ENCODE measurements around the gene RBM8A. TPM values are rescaled to one million over a fixed set of nuclear protein-coding genes. Genes with fewer than 3 reads are reported as not detected.

The RBM8A gene
- total and polyA plus RNA-seq, 7 donors = 82.9 to 527 (median 207) TPM

DNA sequence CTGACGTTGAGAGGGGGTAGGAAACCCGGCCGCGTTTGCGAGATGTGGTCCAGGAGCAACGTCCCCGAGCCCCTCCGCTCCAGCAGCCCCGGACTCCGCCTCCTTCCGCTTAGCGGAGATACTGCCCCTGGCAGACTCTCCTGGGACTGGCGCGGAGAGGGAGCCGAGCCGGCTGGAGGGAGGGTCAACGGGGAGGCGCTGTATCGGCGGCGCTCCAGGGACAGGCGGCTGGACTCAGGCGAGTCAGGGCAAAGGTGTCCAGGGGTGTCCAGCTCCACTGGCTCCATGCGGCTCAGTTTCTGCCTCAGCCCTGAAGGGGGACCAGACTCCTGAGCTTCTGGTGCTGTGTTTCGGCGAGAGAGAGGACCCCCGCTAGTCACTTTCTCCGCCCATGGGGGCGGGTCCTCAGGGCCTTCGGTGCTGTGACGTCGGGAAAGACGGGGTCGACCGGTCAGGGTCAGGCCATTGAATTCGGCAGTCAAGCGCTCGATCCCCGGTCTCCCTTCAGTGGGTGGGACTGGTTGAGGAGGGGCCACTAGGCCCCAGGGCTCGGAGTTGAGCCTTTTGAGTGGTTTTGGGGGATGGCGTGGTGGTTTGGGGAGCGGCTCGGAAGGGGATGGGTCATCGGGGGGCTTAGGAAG lies 33.3 kb upstream of the RBM8A start:
- 0 to 1% (median 0%) methylated on average over 36 to 44 of the region's 44 CpGs for WGBS, 3 donors
- Histone ChIP-seq H3K9me3 (no peaks in the 10 kb centered on the region), H3K27ac (peak overlapping the region; percentile 86), H3K4me1 (peaks cover 67% of the 10 kb centered on the region), H3K27me3 (ENCODE audit: insufficient read depth in 3 of 3, low read length in 2 of 3) (no peaks in the 10 kb centered on the region), H3K4me3 (peak overlapping the region; percentile 85), H3K36me3 (ENCODE audit: insufficient read depth in 1 of 2, low read depth in 1 of 2) (no peaks in the 10 kb centered on the region)
- intact Hi-C loops (cut with DNase I) = loop anchor here in 1 of 2 donors (2.0 to 5.0 kb wide), 2 partner anchors 18 to 103 kb away; partner anchors contain the start of gene PIAS3
- ATAC-seq (peak; percentile 35 to 53 (median 40)), DNase-seq (peak; percentile 85 to 93)
- TF ChIP-seq, protein P1, sequence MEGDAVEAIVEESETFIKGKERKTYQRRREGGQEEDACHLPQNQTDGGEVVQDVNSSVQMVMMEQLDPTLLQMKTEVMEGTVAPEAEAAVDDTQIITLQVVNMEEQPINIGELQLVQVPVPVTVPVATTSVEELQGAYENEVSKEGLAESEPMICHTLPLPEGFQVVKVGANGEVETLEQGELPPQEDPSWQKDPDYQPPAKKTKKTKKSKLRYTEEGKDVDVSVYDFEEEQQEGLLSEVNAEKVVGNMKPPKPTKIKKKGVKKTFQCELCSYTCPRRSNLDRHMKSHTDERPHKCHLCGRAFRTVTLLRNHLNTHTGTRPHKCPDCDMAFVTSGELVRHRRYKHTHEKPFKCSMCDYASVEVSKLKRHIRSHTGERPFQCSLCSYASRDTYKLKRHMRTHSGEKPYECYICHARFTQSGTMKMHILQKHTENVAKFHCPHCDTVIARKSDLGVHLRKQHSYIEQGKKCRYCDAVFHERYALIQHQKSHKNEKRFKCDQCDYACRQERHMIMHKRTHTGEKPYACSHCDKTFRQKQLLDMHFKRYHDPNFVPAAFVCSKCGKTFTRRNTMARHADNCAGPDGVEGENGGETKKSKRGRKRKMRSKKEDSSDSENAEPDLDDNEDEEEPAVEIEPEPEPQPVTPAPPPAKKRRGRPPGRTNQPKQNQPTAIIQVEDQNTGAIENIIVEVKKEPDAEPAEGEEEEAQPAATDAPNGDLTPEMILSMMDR (IDR thresholded peaks at IDR 0.05) = peak; percentile 18

DNA sequence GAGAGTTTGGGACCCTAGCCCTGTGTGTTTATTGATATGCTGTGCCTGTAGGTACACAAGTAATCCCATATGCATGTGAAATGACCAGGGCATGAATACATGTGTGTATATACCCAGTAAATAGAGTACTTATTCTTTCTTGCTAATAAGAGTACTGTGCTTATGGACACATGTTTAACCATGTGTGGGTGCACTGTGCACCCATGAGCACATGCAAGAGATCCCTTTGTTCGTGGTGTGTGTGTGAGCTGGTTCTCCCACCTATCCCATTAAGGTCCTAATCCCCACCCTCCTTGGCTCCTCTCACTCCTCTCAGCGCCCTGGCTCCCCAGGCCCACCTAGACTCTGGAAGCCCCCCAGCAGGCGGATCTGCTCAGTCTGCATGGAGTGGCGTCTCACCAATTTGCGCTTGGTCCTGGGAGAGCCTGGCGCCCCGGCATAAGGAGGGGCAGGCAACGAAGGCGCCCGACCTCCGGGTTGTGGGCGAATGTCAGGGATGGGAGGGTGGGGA lies 32.7 kb upstream of the RBM8A start:
- Histone ChIP-seq H3K9me3 (no peaks in the 10 kb centered on the region), H3K27me3 (ENCODE audit: insufficient read depth in 3 of 3, low read length in 2 of 3) (no peaks in the 10 kb centered on the region), H3K27ac (peak overlapping the region; percentile 86), H3K4me3 (peak overlapping the region; percentile 85), H3K4me1 (peaks cover 67% of the 10 kb centered on the region), H3K36me3 (ENCODE audit: insufficient read depth in 1 of 2, low read depth in 1 of 2) (no peaks in the 10 kb centered on the region)
- ATAC-seq = no peak
- 4 to 6% (median 6%) methylated on average over 12 of the region's 12 CpGs for WGBS, 3 donors
- intact Hi-C loops (cut with DNase I) = loop anchor here in 1 of 2 donors (2.0 to 5.0 kb wide), 2 partner anchors 19 to 103 kb away; partner anchors contain the start of gene PIAS3
- DNase-seq = no peak
- TF ChIP-seq, protein P1 (IDR thresholded peaks at IDR 0.05) = no peak

- peak overlapping the region; percentile 86 for H3K27ac ChIP-seq
- no peak for DNase-seq
- H3K9me3 ChIP-seq = no peaks in the 10 kb centered on the region
- TF ChIP-seq, protein P1 (IDR thresholded peaks at IDR 0.05) = no peak
- intact Hi-C loops (cut with DNase I) = no loop called here
- H3K4me1 ChIP-seq = peaks cover 71% of the 10 kb centered on the region
- ATAC-seq = no peak
- H3K4me3 ChIP-seq = no peak overlapping the region
- no peaks in the 10 kb centered on the region for H3K36me3 ChIP-seq (ENCODE audit: insufficient read depth in 1 of 2, low read depth in 1 of 2)
- H3K27me3 ChIP-seq (ENCODE audit: insufficient read depth in 3 of 3, low read length in 2 of 3) = no peaks in the 10 kb centered on the region
Measured at GRCh38 chr1:145959333-145959732, 32.0 kb upstream of the RBM8A start.

- TF ChIP-seq, protein P1 (IDR thresholded peaks at IDR 0.05) = no peak
- intact Hi-C loops (cut with DNase I) = no loop called here
- Histone ChIP-seq H3K4me1 (peaks cover 74% of the 10 kb centered on the region), H3K27ac (peak overlapping the region; percentile 92), H3K27me3 (ENCODE audit: insufficient read depth in 3 of 3, low read length in 2 of 3) (no peaks in the 10 kb centered on the region), H3K9me3 (no peaks in the 10 kb centered on the region), H3K36me3 (ENCODE audit: insufficient read depth in 1 of 2, low read depth in 1 of 2) (no peaks in the 10 kb centered on the region), H3K4me3 (peak overlapping the region; percentile 68)
- no peak for ATAC-seq
- no peak for DNase-seq
Measured at GRCh38 chr1:145958734-145959133, 31.4 kb upstream of the RBM8A start.

Data from psoas muscle (tissue), 8 donors.